SK-N-SH treated with all-trans-retinoic acid at 6 μM for 48 hours (cell line): ENCODE results near the gene PSMA3.

Source experiments
- ATAC-seq: fragments of 200-7000 bp; cut with Tn5 transposase; 3 replicates; pipeline ENCODE4 v1.9.1; 2020; ENCODE audit warnings: mild to moderate bottlenecking, moderate library complexity
- ARNTL ChIP-seq: fragments of 450-650 bp; formaldehyde crosslinking; IDR thresholded peaks from 2 replicates; pipeline ENCODE4 v1.5.0; 2020; ENCODE audit warnings: low read depth, mild to moderate bottlenecking, moderate library complexity, borderline replicate concordance
- BACH2 ChIP-seq: fragments of 250-450 bp; sonication (Bioruptor Pico); IDR thresholded peaks from 2 replicates; pipeline ENCODE4 v1.9.0; 2021; ENCODE audit warnings: mild to moderate bottlenecking, borderline replicate concordance
- CREB5 ChIP-seq: fragments of 250-450 bp; sonication (Bioruptor Pico); IDR thresholded peaks from 2 replicates; pipeline ENCODE4 v1.5.1; 2020; ENCODE audit warnings: low read depth, mild to moderate bottlenecking, moderate library complexity
- CSDC2 ChIP-seq: fragments of 250-450 bp; sonication (Bioruptor Pico); IDR thresholded peaks from 2 replicates; pipeline ENCODE4 v1.5.0; 2020; ENCODE audit warnings: mild to moderate bottlenecking, moderate library complexity
- CSRNP3 ChIP-seq: fragments of 250-450 bp; sonication (Bioruptor Pico); IDR thresholded peaks from 2 replicates; pipeline ENCODE4 v1.5.1; 2021; ENCODE audit warnings: mild to moderate bottlenecking, moderate library complexity
- ESRRG ChIP-seq: fragments of 250-450 bp; sonication (Bioruptor Pico); IDR thresholded peaks from 2 replicates; pipeline ENCODE4 v1.6.1; 2021; ENCODE audit warnings: mild to moderate bottlenecking
- ISL1 ChIP-seq: fragments of 250-450 bp; sonication (Bioruptor Pico); IDR thresholded peaks from 2 replicates; pipeline ENCODE4 v2.1.2; 2022; ENCODE audit warnings: mild to moderate bottlenecking, moderate library complexity
- OSR1 ChIP-seq: fragments of 250-450 bp; sonication (Bioruptor Pico); IDR thresholded peaks from 2 replicates; pipeline ENCODE4 v1.8.0; 2022; ENCODE audit warnings: moderate library complexity, mild to moderate bottlenecking, inconsistent platforms
- PATZ1 ChIP-seq: fragments of 250-450 bp; sonication (Bioruptor Pico); IDR thresholded peaks from 2 replicates; pipeline ENCODE4 v1.8.0; 2020; ENCODE audit warnings: mild to moderate bottlenecking, moderate library complexity, borderline replicate concordance
- POU6F1 ChIP-seq: fragments of 250-450 bp; sonication (Bioruptor Pico); IDR thresholded peaks from 2 replicates; pipeline ENCODE4 v1.8.0; 2021; ENCODE audit warnings: low read depth, mild to moderate bottlenecking, moderate library complexity, borderline replicate concordance
- SNAI2 ChIP-seq: fragments of 250-450 bp; sonication (Bioruptor Pico); IDR thresholded peaks from 2 replicates; pipeline ENCODE4 v1.5.0; 2020; ENCODE audit warnings: mild to moderate bottlenecking, moderate library complexity
- TCF4 ChIP-seq: fragments of 250-450 bp; sonication (Bioruptor Pico); IDR thresholded peaks from 2 replicates; pipeline ENCODE4 v1.8.0; 2021; ENCODE audit warnings: mild to moderate bottlenecking, moderate library complexity, borderline replicate concordance
- TSHZ2 ChIP-seq: fragments of 250-450 bp; sonication (Bioruptor Pico); IDR thresholded peaks from 2 replicates; pipeline ENCODE4 v1.5.0; 2020; ENCODE audit warnings: mild to moderate bottlenecking, moderate library complexity
- ZC3H10 ChIP-seq: fragments of 250-450 bp; sonication (Bioruptor Pico); IDR thresholded peaks from 2 replicates; pipeline ENCODE4 v1.5.1; 2021; ENCODE audit warnings: mild to moderate bottlenecking, moderate library complexity
- ZFP3 ChIP-seq: fragments of 250-450 bp; sonication (Bioruptor Pico); IDR thresholded peaks from 2 replicates; pipeline ENCODE4 v1.5.0; 2020; ENCODE audit warnings: mild to moderate bottlenecking, moderate library complexity
- ZFP30 ChIP-seq: fragments of 450-650 bp; formaldehyde crosslinking; IDR thresholded peaks from 2 replicates; pipeline ENCODE4 v1.5.0; 2022; ENCODE audit warnings: mild to moderate bottlenecking, moderate library complexity
- ZNF565 ChIP-seq: fragments of 450-650 bp; formaldehyde crosslinking; conservative IDR thresholded peaks from 2 replicates; pipeline ENCODE4 v1.5.0; 2020; ENCODE audit warnings: low read depth, mild to moderate bottlenecking, moderate library complexity
- ZNF70 ChIP-seq: fragments of 450-650 bp; formaldehyde crosslinking; IDR thresholded peaks from 2 replicates; pipeline ENCODE4 v1.5.0; 2020; ENCODE audit warnings: mild to moderate bottlenecking, moderate library complexity
- ZNF8 ChIP-seq: fragments of 450-650 bp; formaldehyde crosslinking; IDR thresholded peaks from 2 replicates; pipeline ENCODE4 v1.5.0; 2020; ENCODE audit warnings: mild to moderate bottlenecking, moderate library complexity

The PSMA3 gene

GRCh38 chr14:58265401-58265800 is 20.8 kb downstream of the PSMA3 start:
- no peak for ATAC-seq
- TF ChIP-seq ZNF8 (no peak), PATZ1 (CRISPR knock-in tag) (no peak), ZFP30 (CRISPR knock-in tag) (no peak), ZNF565 (no peak), TCF4 (no peak), CSRNP3 (CRISPR knock-in tag) (no peak), ZNF70 (CRISPR knock-in tag) (no peak), SNAI2 (CRISPR knock-in tag) (no peak), ESRRG (CRISPR knock-in tag) (no peak), OSR1 (no peak), ISL1 (CRISPR knock-in tag) (no peak)

GRCh38 chr14:58270628-58271027 is 26.0 kb downstream of the PSMA3 start:
- no peak for ATAC-seq
- no peak for TF ChIP-seq POU6F1
- TF ChIP-seq TSHZ2 (CRISPR knock-in tag), result no peak
- TF ChIP-seq CSDC2 (CRISPR knock-in tag), result no peak
- no peak for TF ChIP-seq ZC3H10 (CRISPR knock-in tag)
- no peak for TF ChIP-seq SNAI2 (CRISPR knock-in tag)
- no peak for TF ChIP-seq ESRRG (CRISPR knock-in tag)
- TF ChIP-seq ZNF565, result no peak
- TF ChIP-seq BACH2 (CRISPR knock-in tag), result no peak

- ATAC-seq, result peak; percentile 41
Measured at GRCh38 chr14:58272588-58273372, 28.1 kb downstream of the PSMA3 start.

More at GRCh38 chr14:58272588-58273372, 28.1 kb downstream of the PSMA3 start:
- TF ChIP-seq CREB5 (CRISPR knock-in tag), result no peak
- TF ChIP-seq ZFP3 (CRISPR knock-in tag), result no peak
- TF ChIP-seq CSRNP3 (CRISPR knock-in tag), result no peak
- TF ChIP-seq ZNF8, result no peak
- TF ChIP-seq ZFP30 (CRISPR knock-in tag), result no peak
- TF ChIP-seq CSDC2 (CRISPR knock-in tag), result no peak
- no peak for TF ChIP-seq OSR1
- no peak for TF ChIP-seq ZNF70 (CRISPR knock-in tag)
- TF ChIP-seq ARNTL (CRISPR knock-in tag), result no peak
- TF ChIP-seq, all 23 proteins: peak for 0
